Testis (tissue), 3 donors: Measurements from ENCODE around the gene FOSB. TPM values are rescaled to one million over a fixed set of nuclear protein-coding genes. Genes with fewer than 3 reads are reported as not detected.

Experiments
- DNase-seq: peaks from one replicate; pipeline ENCODE4 v3.0.0-alpha.2; 2019
- H3K27ac ChIP-seq, 2 donors: fragments of 200-600 bp; sonication (generic); one replicate each; pipeline ENCODE4 v1.5.1; 2019
- H3K27me3 ChIP-seq: fragments of 200-600 bp; sonication (generic); one replicate; pipeline ENCODE4 v1.5.1; 2019
- H3K36me3 ChIP-seq: fragments of 200-600 bp; sonication (generic); one replicate; pipeline ENCODE4 v1.5.1; 2017; ENCODE audit warnings: low read depth; ENCODE audit errors: missing control alignments
- H3K4me1 ChIP-seq: fragments of 200-600 bp; sonication (generic); one replicate; pipeline ENCODE4 v1.5.1; 2019
- H3K4me3 ChIP-seq, 2 donors: fragments of 200-600 bp; sonication (generic); one replicate each; pipeline ENCODE4 v1.5.1; 2017 to 2019
- H3K9me3 ChIP-seq: fragments of 200-600 bp; sonication (generic); one replicate; pipeline ENCODE4 v1.5.1; 2017
- POLR2A ChIP-seq: fragments of 450-650 bp; IDR thresholded peaks from one replicate; pipeline ENCODE4 v1.6.1; 2017; ENCODE audit warnings: antibody characterized with exemption, mild to moderate bottlenecking, moderate library complexity
- WGBS, 2 donors: methylation state at CpG; one replicate each; pipeline ENCODE4 v1.1.5; 2018; 5-methylcytosine and 5-hydroxymethylcytosine counted together
- intact Hi-C: fragments of 100-400 bp; cut with DNase I; formaldehyde crosslinking; loops from one replicate; pipeline ENCODE4 v1.15.1; 2023; ENCODE audit warnings: low total_unique reads
- polyA plus RNA-seq: library from polyadenylated mRNA; stranded (reverse); fragments of 350-450 nt; fragmentation: Illumina TruSeq; extraction: RNeasy Lipid Tissue Mini Kit (QIAGEN cat#74804); gene quantifications from one replicate; pipeline ENCODE4 v1.2.3, GENCODE V29; 2014; ENCODE audit warnings: low read depth, low replicate concordance; ENCODE audit not compliant: insufficient read depth
- total RNA-seq, 2 donors: library from RNA; depleted of rRNA; stranded (reverse); fragments of >200 nt; gene quantifications; one replicate each; pipeline ENCODE4 v1.2.3, GENCODE V29; 2016
- TF ChIP-seq, protein P1 (sequence below), 3 experiments: fragments of 450-650 bp in 2 of 3; fragments of 200-600 bp in 1 of 3; sonication (generic) in 1 of 3; IDR thresholded peaks; one replicate each; pipeline ENCODE4 v1.5.1; 2016 to 2019; ENCODE audit warnings: antibody characterized with exemption in 3 of 3, mild to moderate bottlenecking in 2 of 3, moderate library complexity in 1 of 3

The FOSB gene
- total and polyA plus RNA-seq, 3 donors from 2014 or later = 1.2 to 22.7 (median 3.9) TPM

DNA sequence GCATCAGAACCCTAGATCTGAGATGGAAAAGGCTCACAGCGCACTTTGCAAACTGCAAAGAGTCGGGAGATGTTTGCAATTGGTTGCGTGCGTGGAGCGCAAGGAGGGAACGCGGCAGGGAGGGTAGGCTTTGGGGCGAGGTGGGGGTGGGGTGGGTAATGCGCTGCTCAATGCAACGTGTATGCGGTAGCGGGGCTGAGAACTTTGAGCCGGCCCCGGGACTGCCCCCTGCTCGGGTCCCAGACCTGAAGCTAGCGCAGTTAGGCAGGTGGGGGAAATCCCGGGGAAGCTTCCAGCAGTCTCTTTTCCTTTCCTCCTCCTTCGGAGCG is 971 bp downstream of the FOSB start:
- H3K27ac ChIP-seq = peak overlapping the region; percentile 91 to 93
- peaks cover 22% of the 10 kb centered on the region for H3K4me1 ChIP-seq
- intact Hi-C loops = no loop called here
- no peak for TF ChIP-seq POLR2A
- TF ChIP-seq, protein P1, sequence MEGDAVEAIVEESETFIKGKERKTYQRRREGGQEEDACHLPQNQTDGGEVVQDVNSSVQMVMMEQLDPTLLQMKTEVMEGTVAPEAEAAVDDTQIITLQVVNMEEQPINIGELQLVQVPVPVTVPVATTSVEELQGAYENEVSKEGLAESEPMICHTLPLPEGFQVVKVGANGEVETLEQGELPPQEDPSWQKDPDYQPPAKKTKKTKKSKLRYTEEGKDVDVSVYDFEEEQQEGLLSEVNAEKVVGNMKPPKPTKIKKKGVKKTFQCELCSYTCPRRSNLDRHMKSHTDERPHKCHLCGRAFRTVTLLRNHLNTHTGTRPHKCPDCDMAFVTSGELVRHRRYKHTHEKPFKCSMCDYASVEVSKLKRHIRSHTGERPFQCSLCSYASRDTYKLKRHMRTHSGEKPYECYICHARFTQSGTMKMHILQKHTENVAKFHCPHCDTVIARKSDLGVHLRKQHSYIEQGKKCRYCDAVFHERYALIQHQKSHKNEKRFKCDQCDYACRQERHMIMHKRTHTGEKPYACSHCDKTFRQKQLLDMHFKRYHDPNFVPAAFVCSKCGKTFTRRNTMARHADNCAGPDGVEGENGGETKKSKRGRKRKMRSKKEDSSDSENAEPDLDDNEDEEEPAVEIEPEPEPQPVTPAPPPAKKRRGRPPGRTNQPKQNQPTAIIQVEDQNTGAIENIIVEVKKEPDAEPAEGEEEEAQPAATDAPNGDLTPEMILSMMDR (IDR thresholded peaks at IDR 0.05) = no peak
- H3K4me3 ChIP-seq = peak overlapping the region; percentile 70 to 86
- H3K9me3 ChIP-seq = no peaks in the 10 kb centered on the region
- no peak for DNase-seq
- no peaks in the 10 kb centered on the region for H3K36me3 ChIP-seq
- H3K27me3 ChIP-seq = no peaks in the 10 kb centered on the region
- 0 to 1% methylated on average over 19 of the region's 19 CpGs for WGBS, 2 donors

GRCh38 chr19:45469132-45469944 is 1.5 kb downstream of the FOSB start:
- H3K36me3 ChIP-seq = no peaks in the 10 kb centered on the region
- no peaks in the 10 kb centered on the region for H3K9me3 ChIP-seq
- WGBS, 2 donors = 0 to 1% methylated on average over 53 to 61 of the region's 66 CpGs
- H3K4me1 ChIP-seq = peaks cover 22% of the 10 kb centered on the region
- peak overlapping the region; percentile 91 to 93 for H3K27ac ChIP-seq
- DNase-seq = peak; percentile 96
- no peaks in the 10 kb centered on the region for H3K27me3 ChIP-seq
- intact Hi-C loops = no loop called here
- TF ChIP-seq, protein P1 (IDR thresholded peaks at IDR 0.05) = no peak
- no peak for TF ChIP-seq POLR2A
- H3K4me3 ChIP-seq = peak overlapping the region; percentile 70 to 86

DNA sequence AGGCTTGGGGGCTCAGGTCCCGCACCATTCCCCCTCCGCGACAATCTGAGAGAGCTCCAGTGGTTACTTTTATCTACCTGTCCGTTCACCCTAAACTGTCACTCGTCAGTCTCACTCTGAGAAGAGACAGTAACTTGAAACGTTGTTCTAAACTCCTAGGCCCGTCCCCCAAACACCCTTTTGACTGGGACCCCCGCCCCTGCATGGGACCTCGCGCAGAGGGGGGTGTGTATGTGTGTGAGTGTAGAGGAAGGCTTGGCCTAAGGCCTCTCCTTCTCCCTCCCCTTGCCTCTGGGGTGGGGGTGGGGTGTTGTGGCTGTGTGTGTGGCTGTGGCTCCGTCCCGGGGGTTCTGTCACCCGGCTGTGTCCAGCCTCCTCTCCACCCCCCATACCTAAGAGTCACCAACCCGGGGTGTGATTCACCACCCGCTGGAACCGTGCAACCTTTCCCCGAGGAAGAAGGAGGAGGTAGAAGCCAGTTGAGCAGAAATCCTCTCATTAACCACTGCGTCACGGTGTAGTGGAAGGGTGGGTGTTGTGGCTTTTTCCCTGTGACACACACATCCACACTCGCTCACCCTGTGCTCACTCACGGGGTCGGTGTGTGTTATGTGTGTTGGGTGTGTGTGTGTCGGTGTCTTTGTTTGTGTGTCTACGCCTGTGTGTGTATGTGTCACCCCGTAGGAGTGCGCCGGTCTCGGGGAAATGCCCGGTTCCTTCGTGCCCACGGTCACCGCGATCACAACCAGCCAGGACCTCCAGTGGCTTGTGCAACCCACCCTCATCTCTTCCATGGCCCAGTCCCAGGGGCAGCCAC is 2.4 kb downstream of the FOSB start:
- WGBS, 2 donors = 0 to 37% methylated on average over 10 to 33 of the region's 33 CpGs
- intact Hi-C loops = no loop called here
- DNase-seq = no peak

DNA sequence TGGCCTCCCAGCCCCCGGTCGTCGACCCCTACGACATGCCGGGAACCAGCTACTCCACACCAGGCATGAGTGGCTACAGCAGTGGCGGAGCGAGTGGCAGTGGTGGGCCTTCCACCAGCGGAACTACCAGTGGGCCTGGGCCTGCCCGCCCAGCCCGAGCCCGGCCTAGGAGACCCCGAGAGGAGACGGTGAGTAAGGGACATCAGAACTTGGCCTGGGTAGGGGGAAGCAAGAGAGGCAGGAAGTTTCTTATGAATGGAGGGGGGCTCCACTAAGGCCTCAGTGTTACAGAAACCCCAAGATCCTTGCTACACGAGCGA is 2.9 kb downstream of the FOSB start:
- H3K27ac ChIP-seq = no peak overlapping the region
- DNase-seq = no peak
- H3K4me3 ChIP-seq = no peak overlapping the region
- intact Hi-C loops = no loop called here
- peaks cover 22% of the 10 kb centered on the region for H3K4me1 ChIP-seq
- 58 to 78% methylated on average over 9 to 15 of the region's 15 CpGs for WGBS, 2 donors
- no peaks in the 10 kb centered on the region for H3K9me3 ChIP-seq
- no peak for TF ChIP-seq POLR2A
- TF ChIP-seq, protein P1 (IDR thresholded peaks at IDR 0.05) = no peak
- no peaks in the 10 kb centered on the region for H3K36me3 ChIP-seq
- no peaks in the 10 kb centered on the region for H3K27me3 ChIP-seq

More for the DNA sequence above, 2.4 kb downstream of the FOSB start:
- Histone ChIP-seq H3K27ac (peak overlapping the region; percentile 91 to 93), H3K4me1 (peaks cover 22% of the 10 kb centered on the region), H3K36me3 (no peaks in the 10 kb centered on the region), H3K9me3 (no peaks in the 10 kb centered on the region), H3K4me3 (peak overlapping the region; percentile 70 to 86), H3K27me3 (no peaks in the 10 kb centered on the region)
- TF ChIP-seq, protein P1 (IDR thresholded peaks at IDR 0.05) = no peak
- no peak for TF ChIP-seq POLR2A
